Esophagus muscularis mucosa (tissue), 4 donors: ENCODE measurements around the gene SRPRB.

Experiments used
- EP300 ChIP-seq: sonication (generic); formaldehyde crosslinking; IDR thresholded peaks from one replicate; pipeline ENCODE4 v1.6.1; 2017; ENCODE audit warnings: antibody characterized with exemption
- POLR2A ChIP-seq: fragments of 450-650 bp; IDR thresholded peaks from one replicate; pipeline ENCODE4 v1.6.1; 2017; ENCODE audit warnings: antibody characterized with exemption, moderate library complexity, mild to moderate bottlenecking, low read depth
- TF ChIP-seq, protein P1 (sequence below), 3 experiments: fragments of 200-600 bp in 2 of 3; fragments of 450-650 bp in 1 of 3; sonication (generic) in 2 of 3; IDR thresholded peaks; one replicate each; pipeline ENCODE4 v1.5.1; 2017 to 2019; ENCODE audit warnings: antibody characterized with exemption in 3 of 3, mild to moderate bottlenecking in 2 of 3, moderate library complexity in 1 of 3

DNA sequence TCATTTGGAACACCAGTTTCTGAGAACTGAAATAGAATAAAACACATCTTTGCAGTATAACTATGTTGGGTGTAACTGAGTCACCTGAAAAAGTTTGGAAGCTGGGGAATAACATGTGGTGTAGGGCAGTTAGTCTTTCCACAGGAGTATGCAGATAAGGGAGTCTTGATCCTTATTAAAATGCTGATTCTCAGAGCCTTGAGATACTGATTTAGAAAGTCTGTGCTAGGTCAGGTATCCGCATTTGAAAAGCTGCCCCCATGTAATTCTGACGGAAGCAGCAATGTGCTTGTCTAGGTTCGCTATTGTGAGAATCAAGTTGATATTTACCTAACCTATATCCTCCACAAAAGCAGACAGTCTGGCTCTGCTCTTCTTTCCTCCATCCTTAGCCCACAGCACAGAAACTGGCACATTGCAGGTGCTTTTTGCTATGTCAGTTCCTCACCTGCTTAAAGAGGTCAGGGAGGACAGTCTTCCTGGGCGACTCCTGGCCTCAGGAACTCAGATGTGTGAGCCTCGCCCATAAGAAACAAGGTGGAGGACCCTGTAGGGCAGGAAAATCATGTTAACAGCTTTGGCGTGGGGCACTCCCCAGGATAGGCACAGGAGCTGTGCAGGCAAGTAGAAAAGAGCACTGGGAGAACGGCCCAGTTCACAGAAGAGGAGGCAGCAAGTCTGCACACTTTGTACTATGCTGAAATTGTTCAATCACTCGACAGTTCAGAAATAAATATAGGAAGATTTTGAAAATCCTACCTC, 27.6 kb upstream of the SRPRB start:
- TF ChIP-seq, protein P1, sequence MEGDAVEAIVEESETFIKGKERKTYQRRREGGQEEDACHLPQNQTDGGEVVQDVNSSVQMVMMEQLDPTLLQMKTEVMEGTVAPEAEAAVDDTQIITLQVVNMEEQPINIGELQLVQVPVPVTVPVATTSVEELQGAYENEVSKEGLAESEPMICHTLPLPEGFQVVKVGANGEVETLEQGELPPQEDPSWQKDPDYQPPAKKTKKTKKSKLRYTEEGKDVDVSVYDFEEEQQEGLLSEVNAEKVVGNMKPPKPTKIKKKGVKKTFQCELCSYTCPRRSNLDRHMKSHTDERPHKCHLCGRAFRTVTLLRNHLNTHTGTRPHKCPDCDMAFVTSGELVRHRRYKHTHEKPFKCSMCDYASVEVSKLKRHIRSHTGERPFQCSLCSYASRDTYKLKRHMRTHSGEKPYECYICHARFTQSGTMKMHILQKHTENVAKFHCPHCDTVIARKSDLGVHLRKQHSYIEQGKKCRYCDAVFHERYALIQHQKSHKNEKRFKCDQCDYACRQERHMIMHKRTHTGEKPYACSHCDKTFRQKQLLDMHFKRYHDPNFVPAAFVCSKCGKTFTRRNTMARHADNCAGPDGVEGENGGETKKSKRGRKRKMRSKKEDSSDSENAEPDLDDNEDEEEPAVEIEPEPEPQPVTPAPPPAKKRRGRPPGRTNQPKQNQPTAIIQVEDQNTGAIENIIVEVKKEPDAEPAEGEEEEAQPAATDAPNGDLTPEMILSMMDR (IDR thresholded peaks at IDR 0.05): no peak
- TF ChIP-seq POLR2A (no peak), EP300 (no peak)
